Inflammatory macrophage (primary cell): ENCODE data around the gene NIT1.

ENCODE experiments used
- DNase-seq, 2 donors: peaks; one replicate each; pipeline ENCODE4 v3.0.0-alpha.2; 2020 to 2022

Gene NIT1

DNA sequence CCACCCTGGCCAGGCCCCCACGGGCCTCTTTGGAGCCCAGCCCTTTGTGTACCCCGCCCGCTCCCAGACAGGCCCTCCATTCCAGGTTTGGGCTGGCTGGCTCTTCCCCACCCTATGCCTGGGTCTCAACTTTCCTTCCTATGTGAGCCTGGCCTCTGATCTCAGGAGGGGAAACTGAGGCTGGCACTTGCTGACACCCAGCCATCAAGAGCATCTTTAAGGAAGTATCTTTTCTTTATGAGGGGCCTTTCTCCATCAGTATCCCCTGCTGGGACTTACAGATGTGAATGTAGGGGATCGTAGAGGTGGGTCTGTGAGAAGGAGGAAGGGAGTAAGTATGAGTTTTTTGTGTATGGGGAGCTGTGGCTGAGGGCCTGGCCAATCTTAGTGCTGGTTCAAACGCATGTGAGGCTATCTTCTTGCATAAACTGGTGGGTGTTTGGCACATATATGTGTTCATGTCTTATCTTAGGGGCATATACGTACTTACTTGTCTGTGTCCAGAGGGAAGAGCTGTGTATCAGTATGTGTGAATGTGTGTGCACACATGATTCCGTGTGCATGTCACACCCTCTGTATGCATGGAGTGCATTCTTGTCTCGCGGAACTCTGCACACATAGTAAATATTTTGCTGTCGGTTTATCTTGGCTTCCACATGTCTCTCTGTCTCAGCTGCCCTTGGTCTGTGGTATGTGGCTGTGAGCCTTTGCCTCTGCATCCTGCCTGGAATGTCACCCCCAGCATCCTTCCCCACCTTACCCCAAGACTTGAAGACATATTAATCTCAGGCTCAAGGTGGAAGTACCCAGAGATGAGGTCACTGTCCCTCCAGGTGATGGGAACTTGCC lies 33.9 kb upstream of the NIT1 start:
- DNase-seq: peak; percentile 27 to 61

DNA sequence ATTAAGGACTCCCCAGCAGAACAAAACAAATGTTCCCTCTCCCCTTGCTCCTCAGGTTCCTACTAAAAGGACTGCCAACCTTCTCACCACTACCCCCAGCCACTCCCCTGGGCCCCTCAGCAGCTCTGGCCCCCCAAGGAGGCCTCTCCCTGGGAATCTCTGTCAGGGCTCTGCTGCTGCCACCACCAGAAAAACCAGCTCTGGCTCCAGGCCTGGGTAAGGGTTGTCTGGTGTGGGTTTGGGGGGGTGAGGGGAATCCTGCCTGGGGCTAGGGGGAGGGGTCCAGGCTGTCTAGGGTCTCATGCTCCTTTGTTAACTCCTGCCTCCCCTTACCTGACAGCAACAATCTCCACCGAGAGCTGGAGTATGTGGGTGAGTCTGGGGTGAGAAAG lies 33.3 kb upstream of the NIT1 start:
- DNase-seq: no peak

DNA sequence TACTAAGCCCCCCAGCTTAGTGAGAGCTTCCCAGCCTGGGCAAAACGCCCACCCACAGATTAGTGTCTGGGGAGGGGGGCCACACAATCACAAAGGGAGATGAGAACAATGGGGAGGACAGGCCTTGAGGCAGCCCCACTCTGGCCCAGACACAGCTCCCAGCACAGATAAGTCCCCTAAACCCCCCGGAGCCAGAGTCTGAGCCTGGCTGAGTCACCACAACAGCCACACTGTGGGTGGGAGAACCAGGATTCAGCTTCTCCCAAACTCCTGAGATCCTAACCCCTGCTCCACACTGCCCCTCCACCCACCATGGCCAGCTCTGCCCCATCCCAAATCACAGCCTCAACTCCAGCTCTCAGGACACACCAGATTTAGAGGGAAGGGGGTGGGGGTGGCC lies 32.7 kb upstream of the NIT1 start:
- DNase-seq: no peak

DNA sequence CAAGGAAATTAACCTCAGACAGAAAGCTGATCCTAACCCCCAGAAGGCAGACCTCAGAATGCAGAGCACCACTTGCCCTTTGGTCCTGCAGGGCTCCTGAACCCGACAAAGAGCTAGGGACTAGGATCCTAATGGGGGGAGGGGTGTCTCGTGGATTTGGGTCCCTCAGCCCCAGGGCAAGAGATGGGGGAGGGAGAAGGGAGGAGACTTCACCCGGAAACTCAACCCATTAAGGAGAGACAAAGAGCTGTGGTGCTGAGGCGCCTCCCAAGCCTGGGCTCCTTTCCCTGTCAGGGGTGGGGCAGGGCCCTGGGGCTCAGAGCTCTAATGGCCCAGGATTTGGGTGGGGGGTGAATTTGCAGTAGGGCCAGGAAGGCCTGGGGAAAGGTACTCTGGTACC lies 31.4 kb upstream of the NIT1 start:
- no peak for DNase-seq

GRCh38 chr1:161088587-161089110 lies 29.3 kb upstream of the NIT1 start:
- DNase-seq: peak; percentile 59 to 85

DNA sequence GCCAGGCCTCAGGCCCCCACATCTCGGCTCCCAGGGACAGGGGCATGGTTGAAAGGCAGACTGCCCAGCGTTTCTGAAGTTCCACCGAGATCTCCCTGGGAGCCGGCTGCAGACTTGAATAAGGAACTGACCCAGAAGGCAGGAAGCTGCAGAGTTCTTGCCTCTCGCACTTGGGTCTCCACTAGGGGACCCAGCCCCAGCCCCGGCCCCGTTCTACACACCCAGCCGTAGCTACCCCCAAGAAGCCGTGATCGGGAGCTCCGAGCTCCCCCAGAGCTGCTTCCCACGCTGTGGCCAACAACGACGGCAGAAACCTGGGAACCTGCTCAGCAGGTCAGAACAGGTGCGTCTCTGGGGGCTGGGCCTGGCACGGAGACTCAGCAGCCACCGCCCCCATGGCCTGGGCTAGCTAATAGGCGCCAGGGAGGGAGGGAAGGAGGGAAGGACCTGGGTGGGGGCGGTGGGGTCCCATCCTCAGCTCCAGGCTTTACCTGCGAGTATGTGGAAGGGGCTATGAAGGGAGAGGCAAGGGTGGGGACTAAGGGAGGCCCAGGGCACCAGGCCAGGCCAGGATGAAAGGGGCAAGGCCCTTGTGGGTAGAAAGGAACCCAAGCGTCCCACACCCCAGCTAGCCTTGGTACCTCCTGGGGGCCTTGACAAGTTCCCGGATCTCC lies 28.5 kb upstream of the NIT1 start, which contains the start of gene NECTIN4:
Gene NECTIN4 (minus strand): TSS at position 308 of the 674 bp plus-strand sequence. CDS start 262 bp downstream, at position 46.
- peak; percentile 32 to 73 for DNase-seq

DNA sequence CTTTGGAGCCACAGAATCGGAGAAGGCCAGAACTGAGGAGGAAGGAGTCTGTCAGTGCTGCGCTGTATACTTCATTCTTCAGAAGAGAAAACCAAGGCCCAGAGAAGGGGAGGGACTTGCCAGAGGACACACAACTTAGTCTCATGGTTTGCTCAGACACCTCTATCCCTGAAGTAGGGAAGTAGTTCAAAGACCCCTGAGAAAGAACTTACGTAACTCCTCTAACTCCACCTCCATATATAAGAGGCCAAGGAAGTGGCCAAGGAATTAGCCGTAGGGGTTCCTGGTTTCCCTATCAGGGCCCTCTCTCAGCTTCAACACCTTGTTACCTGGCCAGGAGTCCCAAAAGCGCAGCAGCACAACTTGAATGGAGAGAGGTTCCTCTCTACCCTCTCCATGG lies 28.0 kb upstream of the NIT1 start:
- DNase-seq: no peak

GRCh38 chr1:161090617-161091016 lies 27.3 kb upstream of the NIT1 start:
- no peak for DNase-seq

- no peak for DNase-seq
Observed at GRCh38 chr1:161091093-161091492, 26.8 kb upstream of the NIT1 start.

- DNase-seq: no peak
Observed at GRCh38 chr1:161091796-161092507, 26.0 kb upstream of the NIT1 start.

DNA sequence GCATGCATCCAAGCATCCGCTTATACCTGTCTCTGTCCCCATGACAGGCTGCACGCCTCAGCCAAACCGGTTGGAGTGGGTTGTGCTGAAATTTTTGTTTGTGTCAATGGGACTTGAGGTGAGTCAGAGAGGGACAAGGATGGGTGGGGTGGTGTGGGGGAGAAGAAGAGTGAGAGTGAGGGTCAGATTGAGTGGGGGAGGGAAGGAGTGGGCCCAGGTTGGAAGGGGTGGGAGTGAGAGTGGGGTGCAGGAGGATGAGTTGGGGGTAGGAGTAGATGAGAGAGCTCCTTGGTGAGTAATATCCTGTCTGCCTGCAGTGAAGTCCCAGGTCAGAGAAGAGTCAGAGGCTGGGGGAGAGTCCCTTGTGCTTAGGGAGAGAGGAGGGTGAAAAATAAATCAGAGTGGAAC lies 25.3 kb upstream of the NIT1 start:
- DNase-seq: peak in 1 of 2 donors; percentile 38

DNA sequence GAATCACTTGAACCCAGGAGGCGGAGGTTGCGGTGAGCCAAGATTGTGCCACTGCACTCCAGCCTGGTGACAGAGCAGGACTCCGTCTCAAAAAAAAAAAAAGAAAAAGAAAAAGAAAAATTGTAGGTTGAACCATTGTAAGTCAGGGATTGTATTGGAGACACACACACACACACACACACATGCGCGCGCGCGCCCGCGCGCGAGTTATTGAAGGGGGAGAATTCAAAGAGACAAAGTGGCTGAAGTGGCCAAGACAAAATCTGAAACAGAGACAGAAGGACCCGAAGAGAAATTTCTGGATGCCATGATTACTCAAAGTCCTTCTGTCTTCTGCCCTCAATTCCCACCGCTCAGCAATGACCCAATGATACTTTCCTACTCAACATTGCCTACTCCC lies 23.4 kb upstream of the NIT1 start:
- DNase-seq: no peak

DNA sequence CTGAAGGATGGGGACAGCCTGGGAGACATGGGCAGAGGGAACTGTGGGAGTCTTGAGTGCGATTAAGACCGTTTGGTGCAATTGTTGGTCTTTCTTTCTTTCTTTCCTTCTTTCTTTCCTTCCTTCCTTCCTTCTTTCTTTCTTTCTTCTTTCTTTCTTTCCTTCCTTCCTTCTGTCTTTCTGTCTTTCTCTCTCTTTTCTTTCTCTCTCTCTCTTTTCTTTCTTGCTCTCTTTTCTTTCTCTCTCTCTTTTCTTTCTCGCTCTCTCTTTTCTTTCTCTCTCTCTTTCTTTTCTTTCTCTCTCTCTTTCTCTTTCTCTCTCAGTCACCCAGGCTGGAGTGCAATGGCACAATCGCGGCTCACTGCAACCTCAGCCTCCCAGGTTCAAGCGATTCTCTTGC lies 22.7 kb upstream of the NIT1 start:
- DNase-seq: no peak

- DNase-seq: no peak
Observed at GRCh38 chr1:161096015-161096414, 21.9 kb upstream of the NIT1 start.

- DNase-seq: peak; percentile 77 to 83
Observed at GRCh38 chr1:161096530-161096929, 21.4 kb upstream of the NIT1 start.

DNA sequence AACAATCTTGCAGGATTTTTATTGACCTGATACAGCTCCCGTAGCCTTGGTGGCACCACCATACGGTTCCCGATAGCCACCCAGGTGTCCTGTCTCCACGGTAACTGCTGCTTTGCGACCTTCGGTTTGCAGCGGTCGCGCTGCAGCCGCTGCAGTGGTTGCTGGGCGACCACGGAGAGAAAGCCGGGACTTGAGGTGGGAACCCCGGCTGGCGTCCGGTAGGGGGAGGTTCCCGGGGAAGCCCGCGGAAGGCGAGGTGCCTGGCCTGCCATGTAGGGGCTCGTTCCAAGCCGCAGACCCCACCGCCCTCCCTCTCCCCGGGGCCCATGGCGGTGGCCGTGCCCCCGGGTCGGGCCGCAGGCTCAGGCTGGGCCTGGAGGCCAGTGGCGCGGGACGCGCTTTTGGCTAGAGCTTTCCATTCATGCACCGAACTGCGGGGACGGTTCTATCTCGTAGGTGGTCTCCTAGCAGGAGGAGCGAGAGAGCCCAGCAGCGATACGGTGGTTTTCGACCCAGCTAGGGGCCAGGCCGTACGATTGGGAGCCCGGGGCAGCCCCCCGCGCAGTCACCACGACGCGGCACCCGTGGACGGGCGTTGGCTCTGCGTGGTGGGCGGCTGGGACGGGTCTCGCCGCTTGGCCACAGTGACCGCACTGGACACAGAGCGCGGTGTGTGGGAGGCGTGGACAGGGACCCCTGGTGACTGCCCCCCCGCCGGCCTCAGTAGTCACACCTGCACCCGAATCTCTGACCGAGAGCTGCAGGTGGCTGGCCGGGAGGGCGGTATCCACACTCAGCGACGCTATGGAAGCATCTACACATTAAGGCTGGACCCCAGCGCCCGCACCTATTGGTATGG lies 19.5 kb upstream of the NIT1 start, which contains the start of gene KLHDC9:
Gene KLHDC9 (plus strand): TSS at position 152 of the 859 bp plus-strand sequence. CDS start 175 bp downstream, at position 327.
- no peak for DNase-seq

DNA sequence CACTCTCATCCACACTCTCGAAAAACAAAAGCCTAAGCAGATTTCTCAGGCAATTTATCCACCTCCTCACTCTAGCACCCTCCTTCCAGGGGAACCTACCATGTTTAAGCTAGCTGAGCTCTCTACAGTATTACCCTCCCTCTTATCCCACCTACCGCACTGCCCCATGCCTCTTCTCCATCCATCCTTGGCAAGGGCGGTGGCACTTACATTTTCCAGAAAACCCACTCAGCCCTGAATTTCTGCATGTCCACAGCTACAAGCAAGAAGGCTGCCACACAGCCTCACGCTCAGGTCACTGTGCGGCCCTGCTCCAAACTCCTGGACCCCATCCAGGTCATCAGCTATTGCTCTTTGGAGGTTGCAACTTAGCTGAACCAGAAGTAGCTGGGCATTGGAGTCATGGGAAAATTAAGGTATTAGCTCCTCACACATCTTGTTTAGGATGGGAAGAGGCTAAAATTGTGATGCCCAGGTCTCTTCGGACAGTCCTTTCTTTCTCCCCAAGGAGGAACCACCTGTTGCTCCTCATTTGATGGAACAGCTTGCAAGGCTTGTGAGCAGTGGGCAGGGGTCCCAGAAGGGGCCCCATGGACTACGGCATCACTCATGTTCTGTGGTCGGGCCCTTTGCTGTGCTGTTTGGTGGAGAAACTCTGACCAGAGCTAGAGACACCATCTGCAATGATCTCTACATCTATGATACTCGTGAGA lies 18.7 kb upstream of the NIT1 start:
- DNase-seq: no peak

GRCh38 chr1:161100556-161100955 lies 17.3 kb upstream of the NIT1 start:
- no peak for DNase-seq

- peak; percentile 23 to 44 for DNase-seq
Observed at GRCh38 chr1:161106431-161106830, 11.5 kb upstream of the NIT1 start.

GRCh38 chr1:161111117-161111516 lies 6.8 kb upstream of the NIT1 start:
- DNase-seq: peak; percentile 23 to 46

GRCh38 chr1:161111527-161111926 lies 6.4 kb upstream of the NIT1 start:
- peak in 1 of 2 donors; percentile 40 for DNase-seq
